ENCODE measurements around the gene EFCAB11. TPM values are rescaled to one million over a fixed set of nuclear protein-coding genes. Genes with fewer than 3 reads are reported as not detected.

Gene EFCAB11
- total and polyA plus RNA-seq, 9 donors: 1.9 to 14.8 (median 5.2) TPM

GRCh38 chr14:89827265-89827664, 127.3 kb downstream of the EFCAB11 start:
- no peak for TF ChIP-seq POLR2A (IDR thresholded peaks at IDR 0.05)
- no peak for TF ChIP-seq EP300 (IDR thresholded peaks at IDR 0.05)
- TF ChIP-seq CTCF (IDR thresholded peaks at IDR 0.05): no peak
- intact Hi-C loops (cut with DNase I): no loop called here
- Histone ChIP-seq H3K9me3 (no peaks in the 10 kb centered on the region), H3K27ac (no peak overlapping the region), H3K27me3 (no peaks in the 10 kb centered on the region), H3K4me1 (ENCODE audit: insufficient read depth) (no peaks in the 10 kb centered on the region), H3K36me3 (no peaks in the 10 kb centered on the region), H3K4me3 (no peak overlapping the region)
- WGBS, 3 donors: 77 to 88% (median 88%) methylated on average over 7 of the region's 7 CpGs
- no peak for DNase-seq

GRCh38 chr14:89826596-89826995, 127.9 kb downstream of the EFCAB11 start:
- intact Hi-C loops (cut with DNase I): no loop called here
- DNase-seq: no peak
- no peaks in the 10 kb centered on the region for H3K27me3 ChIP-seq
- TF ChIP-seq EP300 (IDR thresholded peaks at IDR 0.05) (no peak), POLR2A (IDR thresholded peaks at IDR 0.05) (no peak), CTCF (IDR thresholded peaks at IDR 0.05) (no peak)
- 89 to 95% (median 94%) methylated on average over 3 of the region's 3 CpGs for WGBS, 3 donors
- H3K9me3 ChIP-seq: no peaks in the 10 kb centered on the region
- no peak overlapping the region for H3K4me3 ChIP-seq
- H3K36me3 ChIP-seq: no peaks in the 10 kb centered on the region
- no peak overlapping the region for H3K27ac ChIP-seq
- no peaks in the 10 kb centered on the region for H3K4me1 ChIP-seq (ENCODE audit: insufficient read depth)

- Histone ChIP-seq H3K27me3 (no peaks in the 10 kb centered on the region), H3K36me3 (no peaks in the 10 kb centered on the region), H3K4me3 (no peak overlapping the region), H3K9me3 (no peaks in the 10 kb centered on the region), H3K27ac (no peak overlapping the region), H3K4me1 (ENCODE audit: insufficient read depth) (no peaks in the 10 kb centered on the region)
- 90 to 96% (median 94%) methylated on average over 2 of the region's 2 CpGs for WGBS, 3 donors
- TF ChIP-seq CTCF (IDR thresholded peaks at IDR 0.05): no peak
- intact Hi-C loops (cut with DNase I): no loop called here
- DNase-seq: no peak
Measured at GRCh38 chr14:89823743-89824142, 130.8 kb downstream of the EFCAB11 start.

GRCh38 chr14:89814126-89814525, 140.4 kb downstream of the EFCAB11 start:
- H3K9me3 ChIP-seq: no peaks in the 10 kb centered on the region
- no peaks in the 10 kb centered on the region for H3K36me3 ChIP-seq
- no peaks in the 10 kb centered on the region for H3K27me3 ChIP-seq
- TF ChIP-seq CTCF (IDR thresholded peaks at IDR 0.05) (no peak), POLR2A (IDR thresholded peaks at IDR 0.05) (no peak), EP300 (IDR thresholded peaks at IDR 0.05) (no peak)
- DNase-seq: no peak
- 94 to 97% (median 96%) methylated on average over 11 of the region's 11 CpGs for whole genome bisulfite sequencing, 3 donors
- H3K4me3 ChIP-seq: no peak overlapping the region
- intact Hi-C loops (cut with DNase I): no loop called here
- H3K27ac ChIP-seq: no peak overlapping the region
- H3K4me1 ChIP-seq (ENCODE audit: insufficient read depth): no peaks in the 10 kb centered on the region

- Histone ChIP-seq H3K27ac (no peak overlapping the region), H3K4me1 (ENCODE audit: insufficient read depth) (no peaks in the 10 kb centered on the region), H3K4me3 (no peak overlapping the region), H3K36me3 (no peaks in the 10 kb centered on the region), H3K9me3 (no peaks in the 10 kb centered on the region), H3K27me3 (no peaks in the 10 kb centered on the region)
- DNase-seq: no peak
- intact Hi-C loops (cut with DNase I): no loop called here
- 75 to 80% (median 79%) methylated on average over 12 of the region's 12 CpGs for WGBS, 3 donors
- TF ChIP-seq POLR2A (IDR thresholded peaks at IDR 0.05) (no peak), EP300 (IDR thresholded peaks at IDR 0.05) (no peak), CTCF (IDR thresholded peaks at IDR 0.05) (no peak)
Measured at GRCh38 chr14:89813617-89814031, 140.9 kb downstream of the EFCAB11 start.

All from ovary (tissue), 9 donors.